B cell (primary cell): ENCODE measurements around the gene HES4. TPM values are rescaled to one million over a fixed set of nuclear protein-coding genes. Genes with fewer than 3 reads are reported as not detected.

Experiments
- ATAC-seq: fragments of 200-7000 bp; cut with Tn5 transposase; one replicate; pipeline ENCODE4 v1.10.0; 2021; ENCODE audit warnings: low read depth, mild to moderate bottlenecking, moderate number of reproducible peaks, moderate library complexity
- CTCF ChIA-PET: fragments of 350-600 bp; sonication (Branson Sonifier 250); formaldehyde crosslinking; loops from one replicate; lab custom pipeline; 2021; ENCODE audit warnings: antibody characterized with exemption, inconsistent platforms; lab: Charles Lee
- POLR2A ChIA-PET: fragments of 350-600 bp; sonication (Branson Sonifier 250); formaldehyde crosslinking; loops from one replicate; lab custom pipeline; 2021; ENCODE audit warnings: antibody characterized with exemption; lab: Charles Lee
- DNase-seq: peaks from one replicate; pipeline ENCODE4 v3.0.0; 2013
- H2AFZ ChIP-seq: 2 replicates; pipeline ENCODE4 v1.6.1; 2012; ENCODE audit warnings: mild to moderate bottlenecking, low read depth, low read length; ENCODE audit not compliant: insufficient read depth, poor library complexity, severe bottlenecking
- H3K27ac ChIP-seq, 2 donors: 1 replicate in 1 of 2; 2 replicates in 1 of 2; pipeline ENCODE4 v1.5.1; 2012 to 2013; ENCODE audit warnings: low read length in 2 of 2, mild to moderate bottlenecking in 2 of 2, moderate library complexity in 1 of 2
- H3K27me3 ChIP-seq, 4 experiments: fragments of 200-600 bp in 1 of 4; sonication (generic) in 1 of 4; replicated peaks in 1 of 4; 1 replicate in 2 of 4; 2 replicates in 2 of 4; pipeline versions ENCODE4 v1.6.1 to v1.7.0; 2013 to 2016; ENCODE audit warnings: low read length in 3 of 4, mild to moderate bottlenecking in 2 of 4, mixed read lengths in 1 of 4, moderate library complexity in 1 of 4; ENCODE audit not compliant: insufficient read depth in 4 of 4, control insufficient read depth in 3 of 4; ENCODE audit errors: control extremely low read depth in 1 of 4
- H3K36me3 ChIP-seq, 2 experiments: replicated peaks in 1 of 2; 1 replicate in 1 of 2; 2 replicates in 1 of 2; pipeline versions ENCODE4 v1.6.1 to v1.7.1; 2013; ENCODE audit warnings: low read length in 1 of 2; ENCODE audit not compliant: insufficient read depth in 2 of 2, control insufficient read depth in 1 of 2; ENCODE audit errors: control extremely low read depth in 1 of 2, extremely low read depth in 1 of 2
- H3K4me1 ChIP-seq, 2 donors: fragments of 200-600 bp in 1 of 2; sonication (generic) in 1 of 2; 1 replicate in 1 of 2; 2 replicates in 1 of 2; pipeline versions ENCODE4 v1.5.1 to v1.6.1; 2013 to 2017; ENCODE audit warnings: low read length in 2 of 2; ENCODE audit not compliant: control insufficient read depth in 2 of 2, insufficient read depth in 2 of 2
- H3K4me2 ChIP-seq: replicated peaks from 2 replicates; pipeline ENCODE3; 2012; ENCODE audit warnings: mild to moderate bottlenecking, low read depth, low read length; ENCODE audit not compliant: poor library complexity, severe bottlenecking
- H3K4me3 ChIP-seq, 5 experiments: fragments of 200-600 bp in 1 of 5; sonication (generic) in 1 of 5; 1 replicate in 3 of 5; 2 replicates in 2 of 5; pipeline versions ENCODE4 v1.5.1 to v1.7.0; 2011 to 2016; ENCODE audit warnings: low read length in 4 of 5, mild to moderate bottlenecking in 4 of 5, low read depth in 2 of 5, control low read depth in 1 of 5, moderate library complexity in 1 of 5; ENCODE audit not compliant: insufficient read depth in 1 of 5; ENCODE audit errors: control extremely low read depth in 1 of 5, extremely low read depth in 1 of 5
- H3K79me2 ChIP-seq: fragments of 200-600 bp; sonication (generic); one replicate; pipeline ENCODE4 v1.6.0; 2016; ENCODE audit warnings: low read length; ENCODE audit not compliant: control insufficient read depth, insufficient read depth
- H3K9ac ChIP-seq: fragments of 200-600 bp; sonication (generic); 2 replicates; pipeline ENCODE4 v1.6.1; 2017; ENCODE audit warnings: mild to moderate bottlenecking, low read length, moderate library complexity
- H3K9me3 ChIP-seq, 3 donors: one replicate each; pipeline versions ENCODE4 v1.6.1 to v1.7.1; 2013; ENCODE audit warnings: low read length in 2 of 3; ENCODE audit not compliant: control insufficient read depth in 2 of 3, insufficient read depth in 1 of 3; ENCODE audit errors: control extremely low read depth in 1 of 3
- H4K20me1 ChIP-seq: 2 replicates; pipeline ENCODE4 v1.6.0; 2012; ENCODE audit warnings: mild to moderate bottlenecking, low read length; ENCODE audit not compliant: insufficient read depth, control insufficient read depth, poor library complexity, severe bottlenecking
- H3K27ac Mint-ChIP-seq: one replicate; pipeline ENCODE4 v1.8.0; 2021; ENCODE audit warnings: mixed read lengths
- H3K27me3 Mint-ChIP-seq: one replicate; pipeline ENCODE4 v1.8.0; 2021; ENCODE audit warnings: mixed read lengths
- H3K4me1 Mint-ChIP-seq: one replicate; pipeline ENCODE4 v1.8.0; 2021; ENCODE audit warnings: mixed read lengths
- H3K4me3 Mint-ChIP-seq: one replicate; pipeline ENCODE4 v1.8.0; 2021; ENCODE audit warnings: mixed read lengths
- H3K9me3 Mint-ChIP-seq: one replicate; pipeline ENCODE4 v1.8.0; 2022; ENCODE audit warnings: mixed read lengths; ENCODE audit not compliant: insufficient read depth
- EZH2 ChIP-seq: IDR thresholded peaks from 2 replicates; pipeline ENCODE4 v1.6.1; 2012; ENCODE audit warnings: borderline replicate concordance, low read depth, mild to moderate bottlenecking, moderate library complexity, low read length; ENCODE audit not compliant: insufficient read depth, poor library complexity, severe bottlenecking
- WGBS: methylation state at CpG from one replicate; pipeline ENCODE4 v1.1.5; 2013; ENCODE audit warnings: missing lambda C conversion rate; ENCODE audit not compliant: insufficient coverage; 5-methylcytosine and 5-hydroxymethylcytosine counted together
- intact Hi-C: fragments of 100-400 bp; cut with micrococcal nuclease; formaldehyde crosslinking; loops from one replicate; pipeline ENCODE4 v1.10.0; 2022
- polyA plus RNA-seq: library from polyadenylated mRNA; depleted of rRNA; stranded (reverse); fragments of >200 nt; gene quantifications from 2 replicates; pipeline ENCODE4 v1.2.3, GENCODE V29; 2012
- total RNA-seq, 2 donors: library from RNA; stranded (reverse); fragments of 120-200 nt in 1 of 2; gene quantifications; 1 replicate in 1 of 2; 2 replicates in 1 of 2; pipeline versions ENCODE4 v1.2.3 to v1.2.4, GENCODE V29; 2013 to 2022
- TF ChIP-seq, protein P1 (sequence below): fragments of 200-600 bp; IDR thresholded peaks from one replicate; pipeline ENCODE4 v1.8.0; 2022; ENCODE audit warnings: antibody characterized with exemption, mild to moderate bottlenecking

Gene HES4
- total and polyA plus RNA-seq, 2 donors (not counting 1 experiment from before 2014, with no cell fraction given) = 3.2 to 4.5 TPM

DNA sequence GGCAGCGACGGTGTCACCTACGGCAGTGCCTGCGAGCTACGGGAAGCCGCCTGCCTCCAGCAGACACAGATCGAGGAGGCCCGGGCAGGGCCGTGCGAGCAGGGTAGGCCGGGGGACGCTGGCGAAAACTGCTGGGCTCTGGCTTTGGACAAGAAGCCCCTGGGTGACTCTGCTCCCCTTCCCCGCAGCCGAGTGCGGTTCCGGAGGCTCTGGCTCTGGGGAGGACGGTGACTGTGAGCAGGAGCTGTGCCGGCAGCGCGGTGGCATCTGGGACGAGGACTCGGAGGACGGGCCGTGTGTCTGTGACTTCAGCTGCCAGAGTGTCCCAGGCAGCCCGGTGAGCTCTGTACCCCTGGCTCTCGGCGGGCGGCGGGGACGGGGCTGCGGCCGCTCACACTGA, 44.0 kb upstream of the HES4 start:
- TF ChIP-seq, protein P1, sequence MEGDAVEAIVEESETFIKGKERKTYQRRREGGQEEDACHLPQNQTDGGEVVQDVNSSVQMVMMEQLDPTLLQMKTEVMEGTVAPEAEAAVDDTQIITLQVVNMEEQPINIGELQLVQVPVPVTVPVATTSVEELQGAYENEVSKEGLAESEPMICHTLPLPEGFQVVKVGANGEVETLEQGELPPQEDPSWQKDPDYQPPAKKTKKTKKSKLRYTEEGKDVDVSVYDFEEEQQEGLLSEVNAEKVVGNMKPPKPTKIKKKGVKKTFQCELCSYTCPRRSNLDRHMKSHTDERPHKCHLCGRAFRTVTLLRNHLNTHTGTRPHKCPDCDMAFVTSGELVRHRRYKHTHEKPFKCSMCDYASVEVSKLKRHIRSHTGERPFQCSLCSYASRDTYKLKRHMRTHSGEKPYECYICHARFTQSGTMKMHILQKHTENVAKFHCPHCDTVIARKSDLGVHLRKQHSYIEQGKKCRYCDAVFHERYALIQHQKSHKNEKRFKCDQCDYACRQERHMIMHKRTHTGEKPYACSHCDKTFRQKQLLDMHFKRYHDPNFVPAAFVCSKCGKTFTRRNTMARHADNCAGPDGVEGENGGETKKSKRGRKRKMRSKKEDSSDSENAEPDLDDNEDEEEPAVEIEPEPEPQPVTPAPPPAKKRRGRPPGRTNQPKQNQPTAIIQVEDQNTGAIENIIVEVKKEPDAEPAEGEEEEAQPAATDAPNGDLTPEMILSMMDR = no peak
- no peak for TF ChIP-seq EZH2
- peaks cover 11% of the 10 kb centered on the region for H4K20me1 ChIP-seq
- CTCF ChIA-PET = interaction anchor here (2.5 kb wide), 1 partner anchor 11 kb away, joined by 9 read pairs; no protein-coding TSS in a partner anchor
- ATAC-seq (no peak), DNase-seq (no peak)
- Mint-ChIP-seq H3K27ac (no peak overlapping the region), H3K27me3 (peaks cover 4% of the 10 kb centered on the region), H3K9me3 (no peaks in the 10 kb centered on the region), H3K4me3 (no peak overlapping the region), H3K4me1 (peaks cover 16% of the 10 kb centered on the region)
- no peaks in the 10 kb centered on the region for H3K79me2 ChIP-seq
- H3K36me3 ChIP-seq = no peaks in the 10 kb centered on the region
- POLR2A ChIA-PET = interaction anchor here (1.8 kb wide), 1 partner anchor 15 kb away, joined by 3 read pairs; no protein-coding TSS in a partner anchor
- 97% methylated on average over 33 of the region's 33 CpGs for WGBS
- no peak overlapping the region for H2AFZ ChIP-seq
- peaks cover 17% of the 10 kb centered on the region in 2 donors for H3K4me1 ChIP-seq
- peaks cover 0 to 7% (median 0%) of the 10 kb centered on the region in 3 donors for H3K9me3 ChIP-seq
- intact Hi-C loops = no loop called here
- H3K27me3 ChIP-seq = peaks cover 0 to 18% (median 6%) of the 10 kb centered on the region in 4 experiments
- H3K4me2 ChIP-seq = no peak overlapping the region
- no peak overlapping the region for H3K9ac ChIP-seq
- no peak overlapping the region for H3K4me3 ChIP-seq
- H3K27ac ChIP-seq = no peak overlapping the region

DNA sequence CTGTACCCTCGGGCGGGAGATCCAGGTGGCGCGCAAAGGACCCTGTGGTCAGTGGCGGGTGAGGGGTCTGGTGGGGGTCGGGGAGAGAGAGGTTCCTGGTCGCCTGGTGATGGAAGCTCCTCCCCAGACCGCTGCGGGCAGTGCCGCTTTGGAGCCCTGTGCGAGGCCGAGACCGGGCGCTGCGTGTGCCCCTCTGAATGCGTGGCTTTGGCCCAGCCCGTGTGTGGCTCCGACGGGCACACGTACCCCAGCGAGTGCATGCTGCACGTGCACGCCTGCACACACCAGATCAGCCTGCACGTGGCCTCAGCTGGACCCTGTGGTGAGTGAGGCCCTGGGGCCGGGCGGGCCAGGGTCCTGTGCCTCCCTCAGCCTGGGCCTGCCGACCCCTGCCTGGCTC, 43.5 kb upstream of the HES4 start:
- Mint-ChIP-seq H3K4me3 (no peak overlapping the region), H3K27me3 (peaks cover 9% of the 10 kb centered on the region), H3K9me3 (no peaks in the 10 kb centered on the region), H3K4me1 (peaks cover 21% of the 10 kb centered on the region), H3K27ac (no peak overlapping the region)
- Histone ChIP-seq H3K27me3 (peaks cover 0 to 23% (median 8%) of the 10 kb centered on the region in 4 experiments), H3K79me2 (no peaks in the 10 kb centered on the region), H4K20me1 (peaks cover 11% of the 10 kb centered on the region), H3K9ac (no peak overlapping the region), H3K36me3 (no peaks in the 10 kb centered on the region), H3K4me1 (peaks cover 22% of the 10 kb centered on the region in 2 donors), H3K27ac (no peak overlapping the region), H3K4me2 (no peak overlapping the region), H2AFZ (no peak overlapping the region), H3K9me3 (peaks cover 0 to 9% (median 0%) of the 10 kb centered on the region in 3 donors), H3K4me3 (no peak overlapping the region)
- POLR2A ChIA-PET = interaction anchor here (1.8 kb wide), 1 partner anchor 16 kb away, joined by 3 read pairs; no protein-coding TSS in a partner anchor
- intact Hi-C loops = no loop called here
- no peak for ATAC-seq
- TF ChIP-seq, protein P1 = no peak
- TF ChIP-seq EZH2 = no peak
- CTCF ChIA-PET = interaction anchor here (2.5 kb wide), 1 partner anchor 10 kb away, joined by 9 read pairs; no protein-coding TSS in a partner anchor
- 97% methylated on average over 25 of the region's 27 CpGs for WGBS
- DNase-seq = no peak
